Endothelial cell of umbilical vein (primary cell): Measurements from ENCODE around the gene PCED1B. TPM values are rescaled to one million over a fixed set of nuclear protein-coding genes. Genes with fewer than 3 reads are reported as not detected.

Experiments used
- BruUV-seq: library from RNA; stranded (reverse); fragments of 400-500 nt; replicated peaks from 2 replicates; lab custom pipeline; 2021; lab: Mats Ljungman, UMichigan
- CTCF ChIA-PET: fragments of 300-600, 350-600 bp; sonication (Branson Sonifier 250); formaldehyde crosslinking; loops from one replicate; lab custom pipeline; 2021; ENCODE audit warnings: antibody characterized with exemption, inconsistent platforms; lab: Charles Lee
- POLR2A ChIA-PET: fragments of 300-600, 350-600 bp; sonication (Branson Sonifier 250); formaldehyde crosslinking; loops from one replicate; lab custom pipeline; 2021; ENCODE audit warnings: antibody characterized with exemption, inconsistent platforms; lab: Charles Lee
- DNase-seq: peaks from one replicate; pipeline ENCODE4 v3.0.0-alpha.2; 2011; ENCODE audit warnings: low read depth, low spot score
- FAIRE-seq: peaks from 2 replicates; lab custom pipeline; 2011; peaks lifted over from hg19 to GRCh38; lab: Jason Lieb, UNC
- H2AFZ ChIP-seq: 2 replicates; pipeline ENCODE4 v1.6.0; 2012; ENCODE audit warnings: low read depth, low read length, control low read depth, inconsistent platforms
- H3K27ac ChIP-seq: 2 replicates; pipeline ENCODE4 v1.5.1; 2011; ENCODE audit warnings: low read depth, mild to moderate bottlenecking, control low read depth, low read length, moderate library complexity; ENCODE audit not compliant: insufficient read depth
- H3K27me3 ChIP-seq, 2 experiments: 2 replicates each; pipeline versions ENCODE4 v1.6.0 to v1.6.1; 2011; ENCODE audit warnings: low read length in 2 of 2, mixed read lengths in 1 of 2; ENCODE audit not compliant: control insufficient read depth in 2 of 2, insufficient read depth in 2 of 2
- H3K36me3 ChIP-seq, 2 experiments: 2 replicates in 1 of 2; 3 replicates in 1 of 2; pipeline ENCODE4 v1.5.1; 2011; ENCODE audit warnings: low read length in 2 of 2, mild to moderate bottlenecking in 1 of 2, moderate library complexity in 1 of 2; ENCODE audit not compliant: control insufficient read depth in 2 of 2, insufficient read depth in 2 of 2; ENCODE audit errors: extremely low read depth in 1 of 2
- H3K4me1 ChIP-seq: 3 replicates; pipeline ENCODE4 v1.5.1; 2011; ENCODE audit warnings: mild to moderate bottlenecking, low read length; ENCODE audit not compliant: control insufficient read depth, insufficient read depth; ENCODE audit errors: extremely low read depth
- H3K4me2 ChIP-seq: 2 replicates; pipeline ENCODE4 v1.6.1; 2011; ENCODE audit warnings: low read length, control low read depth, mixed read lengths; ENCODE audit not compliant: insufficient read depth
- H3K4me3 ChIP-seq, 3 experiments: fragments of 200-600 bp in 1 of 3; sonication (generic), shearing (Covaris generic) in 1 of 3; replicated peaks in 1 of 3; 2 replicates each; pipeline ENCODE4 v1.5.1; 2011 to 2016; ENCODE audit warnings: control low read depth in 3 of 3, low read length in 3 of 3, mild to moderate bottlenecking in 2 of 3, inconsistent platforms in 1 of 3, low read depth in 1 of 3, moderate library complexity in 1 of 3; ENCODE audit not compliant: insufficient read depth in 1 of 3
- H3K79me2 ChIP-seq: 2 replicates; pipeline ENCODE4 v1.6.0; 2012; ENCODE audit warnings: low read length, inconsistent platforms; ENCODE audit not compliant: control insufficient read depth, insufficient read depth
- H3K9ac ChIP-seq: replicated peaks from 2 replicates; pipeline ENCODE3; 2011; ENCODE audit warnings: low read length, control low read depth; ENCODE audit not compliant: insufficient read depth; ENCODE audit errors: extremely low read depth
- H3K9me1 ChIP-seq: replicated peaks from 3 replicates; pipeline ENCODE4 v1.6.0; 2011; ENCODE audit warnings: mild to moderate bottlenecking, low read length; ENCODE audit not compliant: control insufficient read depth, insufficient read depth; ENCODE audit errors: extremely low read depth
- H3K9me3 ChIP-seq: replicated peaks from 2 replicates; pipeline ENCODE4 v1.5.1; 2012; ENCODE audit warnings: low read length, inconsistent platforms; ENCODE audit not compliant: control insufficient read depth, insufficient read depth
- H4K20me1 ChIP-seq: replicated peaks from 2 replicates; pipeline ENCODE3; 2011; ENCODE audit warnings: mild to moderate bottlenecking, low read length; ENCODE audit not compliant: control insufficient read depth, insufficient read depth; ENCODE audit errors: extremely low read depth
- CTCF ChIP-seq, 2 donors: IDR thresholded peaks; 1 replicate in 1 of 2; 2 replicates in 1 of 2; pipeline ENCODE4 v1.5.1; 2011; ENCODE audit warnings: low read length in 2 of 2, mild to moderate bottlenecking in 2 of 2, moderate library complexity in 2 of 2, control low read depth in 1 of 2, inconsistent platforms in 1 of 2, low read depth in 1 of 2; ENCODE audit not compliant: insufficient read depth in 1 of 2; ENCODE audit errors: extremely low read depth in 1 of 2
- FOS ChIP-seq: IDR thresholded peaks from 2 replicates; pipeline ENCODE4 v1.6.1; 2011; ENCODE audit warnings: mild to moderate bottlenecking, low read length, moderate library complexity, borderline replicate concordance; ENCODE audit not compliant: insufficient read depth
- GATA2 ChIP-seq: IDR thresholded peaks from 2 replicates; pipeline ENCODE4 v1.7.0; 2011; ENCODE audit warnings: low read depth, mild to moderate bottlenecking, moderate library complexity, mixed read lengths, low read length; ENCODE audit not compliant: insufficient read length, insufficient read depth
- JUN ChIP-seq: IDR thresholded peaks from 2 replicates; pipeline ENCODE4 v1.6.1; 2011; ENCODE audit warnings: borderline replicate concordance, low read depth; ENCODE audit not compliant: insufficient read length, insufficient read depth
- MYC ChIP-seq: IDR thresholded peaks from one replicate; pipeline ENCODE4 v1.6.1; 2011; ENCODE audit warnings: mild to moderate bottlenecking, low read depth, low read length
- POLR2A ChIP-seq: IDR thresholded peaks from 2 replicates; pipeline ENCODE4 v1.6.1; 2012; ENCODE audit warnings: low read depth, mild to moderate bottlenecking, control low read depth, low read length
- POLR2AphosphoS5 ChIP-seq: IDR thresholded peaks from 2 replicates; pipeline ENCODE4 v1.6.1; 2012; ENCODE audit warnings: low read depth, mild to moderate bottlenecking, control low read depth, low read length, moderate library complexity; ENCODE audit not compliant: insufficient read depth
- dilution Hi-C: fragments of 300-500 bp; cut with MboI; formaldehyde crosslinking; loops from one replicate; pipeline ENCODE4 v1.15.0; 2019; ENCODE audit warnings: low sequenced_read_pairs; ENCODE audit not compliant: extremely low pct_ligation_motif_present
- intact Hi-C: fragments of 100-400 bp; cut with micrococcal nuclease; formaldehyde crosslinking; loops from one replicate; pipeline ENCODE4 v1.10.0; 2022
- polyA plus RNA-seq, 4 experiments: library from polyadenylated mRNA; depleted of rRNA in 3 of 4; stranded (reverse) in 3 of 4; unstranded in 1 of 4; fragments of >200 nt; gene quantifications; 2 replicates each; pipeline versions ENCODE4 v1.2.1 to v1.2.3, GENCODE V29; 2011 to 2012; ENCODE audit warnings: missing spikeins in 1 of 4
- total RNA-seq: library from RNA; stranded (reverse); gene quantifications from 2 replicates; pipeline ENCODE4 v1.2.3, GENCODE V29; 2021

PCED1B gene
- total and polyA plus RNA-seq, 2 donors (not counting 3 experiments of a cell fraction or from before 2014, with no cell fraction given): 1.7 to 2.6 TPM

GRCh38 chr12:47269916-47270315 lies 190.5 kb downstream of the PCED1B start:
- no peak for TF ChIP-seq POLR2AphosphoS5
- TF ChIP-seq POLR2A: no peak
- TF ChIP-seq MYC: no peak
- no peak for TF ChIP-seq GATA2
- H3K4me2 ChIP-seq: no peak overlapping the region
- DNase-seq (no peak), FAIRE-seq (no peak)
- no peaks in the 10 kb centered on the region for H3K79me2 ChIP-seq
- peaks cover 4 to 15% of the 10 kb centered on the region in 2 experiments for H3K27me3 ChIP-seq
- peaks cover 4% of the 10 kb centered on the region for H3K4me1 ChIP-seq
- no peaks in the 10 kb centered on the region for H4K20me1 ChIP-seq
- no peaks in the 10 kb centered on the region for H3K9me1 ChIP-seq
- no peaks in the 10 kb centered on the region for H3K9me3 ChIP-seq
- no peak overlapping the region for H2AFZ ChIP-seq
- dilution Hi-C loops: no loop called here
- H3K36me3 ChIP-seq: no peaks in the 10 kb centered on the region
- POLR2A ChIA-PET: no interaction called here
- H3K27ac ChIP-seq: no peak overlapping the region
- no TSS peak for BruUV-seq
- CTCF ChIA-PET: interaction anchor here (0.8 to 1.2 kb wide), 2 partner anchors 36 to 237 kb away, joined by 3 read pairs; no protein-coding TSS in a partner anchor
- no peak overlapping the region for H3K9ac ChIP-seq
- intact Hi-C loops: no loop called here
- H3K4me3 ChIP-seq: no peak overlapping the region

- ChIA-PET CTCF (interaction anchor here (1.2 to 1.4 kb wide), 2 partner anchors 11 to 35 kb away, joined by 3 read pairs; no protein-coding TSS in a partner anchor), POLR2A (no interaction called here)
- no peaks in the 10 kb centered on the region for H4K20me1 ChIP-seq
- no peak overlapping the region for H3K27ac ChIP-seq
- H2AFZ ChIP-seq: no peak overlapping the region
- H3K4me2 ChIP-seq: no peak overlapping the region
- no TSS peak for BruUV-seq
- dilution Hi-C loops: no loop called here
- H3K9me3 ChIP-seq: no peaks in the 10 kb centered on the region
- H3K27me3 ChIP-seq: peaks cover 3 to 15% of the 10 kb centered on the region in 2 experiments
- intact Hi-C loops: no loop called here
- no peak overlapping the region for H3K4me3 ChIP-seq
- H3K79me2 ChIP-seq: no peaks in the 10 kb centered on the region
- no peak for FAIRE-seq
- H3K36me3 ChIP-seq: no peaks in the 10 kb centered on the region
- H3K9me1 ChIP-seq: no peaks in the 10 kb centered on the region
- H3K4me1 ChIP-seq: peaks cover 4% of the 10 kb centered on the region
- TF ChIP-seq POLR2AphosphoS5 (no peak), CTCF (IDR thresholded peaks at IDR 0.05; ENCODE audit: extremely low read depth in 1 of 2, insufficient read depth in 1 of 2, low read depth in 1 of 2, low read length in 2 of 2) (no peak), FOS (no peak), JUN (no peak)
- no peak for DNase-seq
- no peak overlapping the region for H3K9ac ChIP-seq
Measured at GRCh38 chr12:47270782-47271664, 191.6 kb downstream of the PCED1B start.
